Astrocyte (in vitro differentiated cells and primary cell): ENCODE measurements around the gene AGBL4.

ENCODE experiments used
- EZH2 ChIP-seq: IDR thresholded peaks from 2 replicates; pipeline ENCODE4 v1.6.1; 2012; ENCODE audit warnings: mild to moderate bottlenecking, low read length, inconsistent platforms; ENCODE audit not compliant: insufficient read depth
- TF ChIP-seq, protein P1 (sequence below): IDR thresholded peaks from 2 replicates; pipeline ENCODE4 v1.5.1; 2011; ENCODE audit warnings: low read depth, mild to moderate bottlenecking, inconsistent platforms, low read length, moderate library complexity; ENCODE audit not compliant: insufficient read depth

DNA sequence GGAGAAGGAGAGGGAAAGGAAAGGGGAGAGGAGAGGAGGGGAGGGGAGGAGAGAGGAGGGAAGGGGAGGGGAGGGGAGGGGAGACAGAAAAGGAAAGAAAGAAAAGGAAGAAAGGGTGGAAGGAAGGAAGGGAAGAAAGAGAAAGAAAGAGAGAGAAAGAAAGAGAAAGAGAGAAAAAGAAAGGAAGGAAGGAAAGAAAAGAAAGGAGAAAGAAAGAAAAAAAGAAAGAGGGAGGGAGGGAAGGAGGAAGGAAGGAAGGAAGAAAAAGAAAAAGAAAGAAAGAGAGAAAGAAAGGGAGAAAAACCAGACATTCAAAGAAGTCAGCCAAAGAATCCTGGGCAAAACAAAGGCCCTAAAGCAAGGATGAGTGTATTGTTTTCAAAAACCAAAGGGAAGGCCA is 1426.1 kb downstream of the AGBL4 start:
- TF ChIP-seq, protein P1, sequence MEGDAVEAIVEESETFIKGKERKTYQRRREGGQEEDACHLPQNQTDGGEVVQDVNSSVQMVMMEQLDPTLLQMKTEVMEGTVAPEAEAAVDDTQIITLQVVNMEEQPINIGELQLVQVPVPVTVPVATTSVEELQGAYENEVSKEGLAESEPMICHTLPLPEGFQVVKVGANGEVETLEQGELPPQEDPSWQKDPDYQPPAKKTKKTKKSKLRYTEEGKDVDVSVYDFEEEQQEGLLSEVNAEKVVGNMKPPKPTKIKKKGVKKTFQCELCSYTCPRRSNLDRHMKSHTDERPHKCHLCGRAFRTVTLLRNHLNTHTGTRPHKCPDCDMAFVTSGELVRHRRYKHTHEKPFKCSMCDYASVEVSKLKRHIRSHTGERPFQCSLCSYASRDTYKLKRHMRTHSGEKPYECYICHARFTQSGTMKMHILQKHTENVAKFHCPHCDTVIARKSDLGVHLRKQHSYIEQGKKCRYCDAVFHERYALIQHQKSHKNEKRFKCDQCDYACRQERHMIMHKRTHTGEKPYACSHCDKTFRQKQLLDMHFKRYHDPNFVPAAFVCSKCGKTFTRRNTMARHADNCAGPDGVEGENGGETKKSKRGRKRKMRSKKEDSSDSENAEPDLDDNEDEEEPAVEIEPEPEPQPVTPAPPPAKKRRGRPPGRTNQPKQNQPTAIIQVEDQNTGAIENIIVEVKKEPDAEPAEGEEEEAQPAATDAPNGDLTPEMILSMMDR: no peak
- no peak for TF ChIP-seq EZH2
